ENCODE results near the gene CASP5. TPM values are rescaled to one million over a fixed set of nuclear protein-coding genes. Genes with fewer than 3 reads are reported as not detected.

CASP5 gene
- polyA plus RNA-seq, 3 donors = 2.3 to 6.4 (median 4.4) TPM

DNA sequence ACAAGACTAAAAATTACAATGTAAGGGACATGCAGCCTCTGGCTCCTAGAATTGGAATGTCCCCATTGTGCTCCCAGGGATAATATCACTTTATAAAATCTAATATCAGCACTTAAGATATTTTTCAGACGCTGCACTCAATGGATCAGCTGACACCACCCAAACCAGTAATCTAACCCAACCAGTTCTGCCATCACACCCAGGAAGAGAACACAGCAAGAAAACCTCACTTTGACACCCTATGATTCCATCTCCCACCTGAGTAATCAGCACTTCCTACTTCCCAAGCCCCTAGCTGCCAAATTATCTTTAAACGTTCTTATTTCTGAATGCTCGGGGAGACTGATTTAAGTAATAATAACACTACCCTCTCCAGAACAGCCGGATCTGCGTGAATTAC lies 57.2 kb downstream of the CASP5 start:
- intact Hi-C loops (cut with micrococcal nuclease) = loop anchor here in 1 of 2 donors (5.0 kb wide), 1 partner anchor 72 kb away; the partner anchor contains the start of gene CASP1
- Histone ChIP-seq H3K36me3 (replicated peaks in 1 of 2; ENCODE audit: control insufficient read depth in 1 of 2, insufficient read depth in 2 of 2, low read length in 2 of 2) (peaks cover 8 to 46% of the 10 kb centered on the region in 2 donors), H3K4me1 (ENCODE audit: control insufficient read depth in 1 of 2, insufficient read depth in 2 of 2, low read length in 2 of 2) (peaks cover 20 to 31% of the 10 kb centered on the region in 2 donors), H3K79me2 (ENCODE audit: insufficient read depth, low read length) (peaks cover 76% of the 10 kb centered on the region), H2AFZ (ENCODE audit: insufficient read depth, low read depth, low read length, poor library complexity, severe bottlenecking) (no peak overlapping the region), H3K9ac (ENCODE audit: insufficient read depth, low read length, poor library complexity, severe bottlenecking) (no peak overlapping the region), H4K20me1 (ENCODE audit: insufficient read depth, low read length) (peaks cover 23% of the 10 kb centered on the region), H3K27ac (ENCODE audit: low read depth in 1 of 2, low read length in 2 of 2) (peak overlapping the region in 1 of 2 donors; percentile 60), H3K27me3 (ENCODE audit: control insufficient read depth in 2 of 2, insufficient read depth in 2 of 2, low read length in 2 of 2) (no peaks in the 10 kb centered on the region), H3K9me3 (replicated peaks in 1 of 2; ENCODE audit: control insufficient read depth in 1 of 2, insufficient read depth in 1 of 2, low read length in 2 of 2) (no peaks in the 10 kb centered on the region), H3K4me3 (replicated peaks in 1 of 3; ENCODE audit: low read depth in 2 of 3, low read length in 3 of 3) (peak overlapping the region in 1 of 3 experiments; percentile 78), H3K4me2 (replicated peaks; ENCODE audit: extremely low read depth, low read length, poor library complexity, severe bottlenecking) (peak overlapping the region; percentile 84)
- TF ChIP-seq, protein P1, sequence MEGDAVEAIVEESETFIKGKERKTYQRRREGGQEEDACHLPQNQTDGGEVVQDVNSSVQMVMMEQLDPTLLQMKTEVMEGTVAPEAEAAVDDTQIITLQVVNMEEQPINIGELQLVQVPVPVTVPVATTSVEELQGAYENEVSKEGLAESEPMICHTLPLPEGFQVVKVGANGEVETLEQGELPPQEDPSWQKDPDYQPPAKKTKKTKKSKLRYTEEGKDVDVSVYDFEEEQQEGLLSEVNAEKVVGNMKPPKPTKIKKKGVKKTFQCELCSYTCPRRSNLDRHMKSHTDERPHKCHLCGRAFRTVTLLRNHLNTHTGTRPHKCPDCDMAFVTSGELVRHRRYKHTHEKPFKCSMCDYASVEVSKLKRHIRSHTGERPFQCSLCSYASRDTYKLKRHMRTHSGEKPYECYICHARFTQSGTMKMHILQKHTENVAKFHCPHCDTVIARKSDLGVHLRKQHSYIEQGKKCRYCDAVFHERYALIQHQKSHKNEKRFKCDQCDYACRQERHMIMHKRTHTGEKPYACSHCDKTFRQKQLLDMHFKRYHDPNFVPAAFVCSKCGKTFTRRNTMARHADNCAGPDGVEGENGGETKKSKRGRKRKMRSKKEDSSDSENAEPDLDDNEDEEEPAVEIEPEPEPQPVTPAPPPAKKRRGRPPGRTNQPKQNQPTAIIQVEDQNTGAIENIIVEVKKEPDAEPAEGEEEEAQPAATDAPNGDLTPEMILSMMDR (IDR thresholded peaks at IDR 0.05) = no peak
- DNase-seq = no peak
- Mint-ChIP-seq H3K9me3 (peaks cover 0 to 6% (median 0%) of the 10 kb centered on the region in 7 donors), H3K27ac (peak overlapping the region in 4 of 7 donors; percentile 26 to 79 (median 56)), H3K4me1 (peaks cover 55% of the 10 kb centered on the region), H3K36me3 (peaks cover 41 to 42% of the 10 kb centered on the region in 2 donors), H3K27me3 (ENCODE audit: low read depth in 3 of 3) (no peaks in the 10 kb centered on the region), H3K4me3 (peak overlapping the region; percentile 34 to 68)
- 100% methylated on average over 1 of the region's 5 CpGs for WGBS (ENCODE audit: insufficient coverage)

DNA sequence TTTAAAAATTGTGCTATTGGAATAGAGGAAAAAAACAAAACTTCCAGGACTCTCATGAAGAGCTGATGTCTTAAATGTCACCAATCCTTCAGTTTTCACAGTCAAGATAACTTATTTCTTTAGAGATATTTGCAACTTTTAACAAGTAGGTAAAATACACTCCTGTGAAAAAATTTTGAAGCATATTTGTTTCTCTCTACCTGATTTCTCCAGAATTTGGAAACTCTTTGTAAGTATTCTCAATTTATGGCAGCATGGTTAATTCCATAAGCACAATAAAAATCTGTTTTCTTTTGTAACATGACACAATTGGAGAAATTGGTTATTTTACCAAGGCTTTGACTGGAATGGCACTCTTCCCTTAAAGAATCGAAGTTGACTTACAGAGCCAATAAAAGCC lies 58.7 kb downstream of the CASP5 start:
- Histone ChIP-seq H3K9me3 (replicated peaks in 1 of 2; ENCODE audit: control insufficient read depth in 1 of 2, insufficient read depth in 1 of 2, low read length in 2 of 2) (no peaks in the 10 kb centered on the region), H3K9ac (ENCODE audit: insufficient read depth, low read length, poor library complexity, severe bottlenecking) (no peak overlapping the region), H3K27me3 (ENCODE audit: control insufficient read depth in 2 of 2, insufficient read depth in 2 of 2, low read length in 2 of 2) (no peaks in the 10 kb centered on the region), H3K4me3 (replicated peaks in 1 of 3; ENCODE audit: low read depth in 2 of 3, low read length in 3 of 3) (no peak overlapping the region), H3K36me3 (replicated peaks in 1 of 2; ENCODE audit: control insufficient read depth in 1 of 2, insufficient read depth in 2 of 2, low read length in 2 of 2) (peaks cover 8 to 46% of the 10 kb centered on the region in 2 donors), H3K79me2 (ENCODE audit: insufficient read depth, low read length) (peaks cover 90% of the 10 kb centered on the region), H2AFZ (ENCODE audit: insufficient read depth, low read depth, low read length, poor library complexity, severe bottlenecking) (no peak overlapping the region), H4K20me1 (ENCODE audit: insufficient read depth, low read length) (peaks cover 37% of the 10 kb centered on the region), H3K4me2 (replicated peaks; ENCODE audit: extremely low read depth, low read length, poor library complexity, severe bottlenecking) (no peak overlapping the region), H3K4me1 (ENCODE audit: control insufficient read depth in 1 of 2, insufficient read depth in 2 of 2, low read length in 2 of 2) (peaks cover 20 to 31% of the 10 kb centered on the region in 2 donors), H3K27ac (ENCODE audit: low read depth in 1 of 2, low read length in 2 of 2) (no peak overlapping the region)
- Mint-ChIP-seq H3K4me1 (peaks cover 64% of the 10 kb centered on the region), H3K27ac (no peak overlapping the region), H3K4me3 (no peak overlapping the region), H3K9me3 (peaks cover 0 to 6% (median 0%) of the 10 kb centered on the region in 7 donors), H3K27me3 (ENCODE audit: low read depth in 3 of 3) (no peaks in the 10 kb centered on the region), H3K36me3 (peaks cover 39 to 45% of the 10 kb centered on the region in 2 donors)
- TF ChIP-seq, protein P1 (IDR thresholded peaks at IDR 0.05) = no peak
- WGBS (ENCODE audit: insufficient coverage) = no CpG with 5 or more reads among the region's 1 CpG
- no peak for DNase-seq
- intact Hi-C loops (cut with micrococcal nuclease) = no loop called here

Data from CD14-positive monocyte (primary cell).